Esophagus squamous epithelium (tissue), 5 donors: ENCODE measurements around the gene HEG1. TPM values are rescaled to one million over a fixed set of nuclear protein-coding genes. Genes with fewer than 3 reads are reported as not detected.

Experiments used
- DNase-seq: peaks from one replicate; lab custom pipeline; 2025; lab: John Stamatoyannopoulos, UW
- H3K27ac ChIP-seq, 4 donors: fragments of 200-600 bp; sonication (generic); one replicate each; pipeline ENCODE4 v1.5.1; 2016 to 2019; ENCODE audit warnings: mild to moderate bottlenecking in 1 of 4
- H3K27me3 ChIP-seq, 4 donors: fragments of 200-600 bp; sonication (generic); 1 replicate in 3 of 4; 2 replicates in 1 of 4; pipeline versions ENCODE4 v1.5.1 to v1.6.0; 2017 to 2021; ENCODE audit warnings: antibody characterized with exemption in 1 of 4
- H3K36me3 ChIP-seq, 3 donors: fragments of 200-600 bp; sonication (generic); one replicate each; pipeline ENCODE4 v1.5.1; 2016 to 2019
- H3K4me1 ChIP-seq, 3 donors: fragments of 200-600 bp; sonication (generic); one replicate each; pipeline ENCODE4 v1.5.1; 2017 to 2019
- H3K4me3 ChIP-seq, 4 donors: fragments of 200-600 bp; sonication (generic); 1 replicate in 3 of 4; 2 replicates in 1 of 4; pipeline ENCODE4 v1.5.1; 2016 to 2019; ENCODE audit warnings: mild to moderate bottlenecking in 2 of 4, moderate library complexity in 1 of 4
- H3K9me3 ChIP-seq, 3 donors: fragments of 200-600 bp; sonication (generic); one replicate each; pipeline ENCODE4 v1.5.1; 2016 to 2019
- POLR2A ChIP-seq, 4 donors: fragments of 450-650 bp; IDR thresholded peaks; one replicate each; pipeline ENCODE4 v1.6.1; 2017; ENCODE audit warnings: antibody characterized with exemption in 4 of 4, mild to moderate bottlenecking in 4 of 4, moderate library complexity in 3 of 4
- WGBS, 2 donors: methylation state at CpG; one replicate each; pipeline ENCODE4 v1.1.5; 2018; 5-methylcytosine and 5-hydroxymethylcytosine counted together
- intact Hi-C: fragments of 100-400 bp; cut with DNase I; formaldehyde crosslinking; loops from one replicate; pipeline ENCODE4 v1.15.0; 2022
- total RNA-seq, 4 donors: library from RNA; depleted of rRNA; stranded (reverse); fragments of >200 nt; gene quantifications; one replicate each; pipeline ENCODE4 v1.1.0, GENCODE V29; 2016
- TF ChIP-seq, protein P1 (sequence below), 6 experiments: fragments of 450-650 bp in 4 of 6; fragments of 200-600 bp in 2 of 6; sonication (generic) in 2 of 6; IDR thresholded peaks; one replicate each; pipeline ENCODE4 v1.5.1; 2016 to 2019; ENCODE audit warnings: antibody characterized with exemption in 6 of 6, mild to moderate bottlenecking in 4 of 6, moderate library complexity in 4 of 6
- donor health status: DM: yes; HTN: yes; CAD: no.

The HEG1 gene
- total RNA-seq, 4 donors from 2014 or later = 13.3 to 37.2 (median 22.5) TPM

DNA sequence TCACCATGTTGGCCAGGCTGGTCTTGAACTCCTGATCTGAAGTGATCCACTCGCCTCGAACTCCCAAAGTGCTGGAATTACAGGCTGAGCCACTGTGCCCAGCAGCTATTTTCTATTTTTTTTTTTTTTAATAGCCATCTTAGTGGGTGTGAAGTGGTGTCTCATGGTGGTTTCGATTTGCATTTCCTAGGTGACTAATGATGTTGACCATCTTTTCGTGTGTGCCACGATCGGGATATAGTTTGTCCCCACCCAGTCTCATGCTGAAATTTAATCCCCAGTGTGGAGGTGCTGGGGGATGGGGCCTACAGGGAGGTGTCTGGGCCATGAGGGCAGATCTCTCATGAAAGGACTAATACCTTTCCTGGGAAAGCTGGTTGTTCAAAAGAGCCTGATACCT is 79.4 kb downstream of the HEG1 start:
- H3K4me3 ChIP-seq = no peak overlapping the region
- intact Hi-C loops = no loop called here
- no peak overlapping the region for H3K27ac ChIP-seq
- DNase-seq = no peak
- TF ChIP-seq, protein P1, sequence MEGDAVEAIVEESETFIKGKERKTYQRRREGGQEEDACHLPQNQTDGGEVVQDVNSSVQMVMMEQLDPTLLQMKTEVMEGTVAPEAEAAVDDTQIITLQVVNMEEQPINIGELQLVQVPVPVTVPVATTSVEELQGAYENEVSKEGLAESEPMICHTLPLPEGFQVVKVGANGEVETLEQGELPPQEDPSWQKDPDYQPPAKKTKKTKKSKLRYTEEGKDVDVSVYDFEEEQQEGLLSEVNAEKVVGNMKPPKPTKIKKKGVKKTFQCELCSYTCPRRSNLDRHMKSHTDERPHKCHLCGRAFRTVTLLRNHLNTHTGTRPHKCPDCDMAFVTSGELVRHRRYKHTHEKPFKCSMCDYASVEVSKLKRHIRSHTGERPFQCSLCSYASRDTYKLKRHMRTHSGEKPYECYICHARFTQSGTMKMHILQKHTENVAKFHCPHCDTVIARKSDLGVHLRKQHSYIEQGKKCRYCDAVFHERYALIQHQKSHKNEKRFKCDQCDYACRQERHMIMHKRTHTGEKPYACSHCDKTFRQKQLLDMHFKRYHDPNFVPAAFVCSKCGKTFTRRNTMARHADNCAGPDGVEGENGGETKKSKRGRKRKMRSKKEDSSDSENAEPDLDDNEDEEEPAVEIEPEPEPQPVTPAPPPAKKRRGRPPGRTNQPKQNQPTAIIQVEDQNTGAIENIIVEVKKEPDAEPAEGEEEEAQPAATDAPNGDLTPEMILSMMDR (IDR thresholded peaks at IDR 0.05) = no peak
- no peak for TF ChIP-seq POLR2A (IDR thresholded peaks at IDR 0.05)
- no peaks in the 10 kb centered on the region for H3K4me1 ChIP-seq
- H3K9me3 ChIP-seq = no peaks in the 10 kb centered on the region
- no peaks in the 10 kb centered on the region for H3K27me3 ChIP-seq
- peaks cover 4 to 85% (median 4%) of the 10 kb centered on the region in 3 donors for H3K36me3 ChIP-seq
- 84 to 86% methylated on average over 6 of the region's 6 CpGs for WGBS, 2 donors

DNA sequence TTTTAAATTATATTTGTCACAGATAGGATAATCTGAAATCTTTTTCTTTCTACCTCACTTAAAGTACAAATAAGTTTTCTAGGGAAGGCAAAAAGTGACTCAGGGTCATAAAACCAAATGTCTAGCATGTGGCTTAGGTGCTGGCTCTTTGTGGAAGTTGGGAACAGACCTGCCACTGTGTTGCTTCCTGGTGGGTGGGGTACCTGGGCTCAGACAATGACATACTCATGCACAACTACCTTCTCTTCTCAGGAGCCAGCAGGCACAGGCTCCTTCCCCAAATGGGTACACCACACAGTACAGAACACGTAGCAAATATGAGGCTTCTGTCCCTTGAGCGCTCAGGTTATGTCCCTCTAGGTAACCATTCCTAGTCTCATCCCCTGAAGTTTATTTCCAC is 81.1 kb downstream of the HEG1 start:
- H3K27me3 ChIP-seq = no peaks in the 10 kb centered on the region
- 95 to 96% methylated on average over 2 of the region's 2 CpGs for WGBS, 2 donors
- no peak for DNase-seq
- H3K9me3 ChIP-seq = no peaks in the 10 kb centered on the region
- intact Hi-C loops = no loop called here
- TF ChIP-seq, protein P1 (IDR thresholded peaks at IDR 0.05) = no peak
- no peak for TF ChIP-seq POLR2A (IDR thresholded peaks at IDR 0.05)
- H3K4me3 ChIP-seq = no peak overlapping the region
- peaks cover 9 to 92% (median 9%) of the 10 kb centered on the region in 3 donors for H3K36me3 ChIP-seq
- H3K4me1 ChIP-seq = no peaks in the 10 kb centered on the region
- no peak overlapping the region for H3K27ac ChIP-seq

DNA sequence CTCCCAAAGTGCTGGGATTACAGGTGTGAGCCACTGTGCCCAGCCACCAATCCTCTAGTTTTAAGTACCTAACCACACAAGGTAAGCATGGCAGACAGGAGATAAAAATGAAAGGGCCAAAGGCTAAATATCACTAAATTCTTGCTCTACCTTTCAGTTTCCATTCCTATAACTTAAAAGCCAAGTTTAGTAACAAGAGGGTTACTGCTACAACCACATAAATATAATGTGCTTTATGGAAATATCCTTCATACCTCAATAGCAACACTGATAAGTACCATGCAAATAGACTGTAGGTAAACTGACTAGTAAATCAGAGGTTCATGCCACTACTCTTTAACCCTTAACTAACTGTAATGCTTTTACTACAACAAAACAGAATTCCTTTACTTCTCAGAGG is 82.5 kb downstream of the HEG1 start:
- no peak for DNase-seq
- H3K9me3 ChIP-seq = no peaks in the 10 kb centered on the region
- H3K4me1 ChIP-seq = peaks cover 0 to 6% (median 0%) of the 10 kb centered on the region in 3 donors
- H3K27ac ChIP-seq = no peak overlapping the region
- no peaks in the 10 kb centered on the region for H3K27me3 ChIP-seq
- peaks cover 9 to 100% (median 9%) of the 10 kb centered on the region in 3 donors for H3K36me3 ChIP-seq
- intact Hi-C loops = no loop called here
- TF ChIP-seq POLR2A (IDR thresholded peaks at IDR 0.05) = no peak
- TF ChIP-seq, protein P1 (IDR thresholded peaks at IDR 0.05) = no peak
- no peak overlapping the region for H3K4me3 ChIP-seq

DNA sequence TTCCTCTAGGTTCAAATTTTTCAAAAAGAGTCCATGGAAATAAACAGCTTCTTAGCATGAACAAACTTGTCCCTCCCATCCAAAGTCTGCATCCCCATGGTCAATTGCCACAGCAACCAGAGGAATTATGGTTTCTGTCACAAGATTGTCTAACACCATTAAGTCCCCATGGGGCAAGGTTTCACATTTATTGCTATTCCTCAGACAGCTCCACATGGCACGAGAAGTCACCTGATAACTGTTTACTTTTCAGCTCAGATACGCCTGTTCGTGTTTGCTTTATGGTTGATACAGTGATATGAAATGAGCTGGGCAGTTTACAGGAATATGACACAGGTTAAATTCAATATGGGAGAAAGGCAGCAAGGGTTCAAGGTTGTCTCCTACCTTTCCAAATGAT is 83.3 kb downstream of the HEG1 start:
- TF ChIP-seq, protein P1 (IDR thresholded peaks at IDR 0.05) = no peak
- no peak for TF ChIP-seq POLR2A (IDR thresholded peaks at IDR 0.05)
- intact Hi-C loops = no loop called here
- Histone ChIP-seq H3K27ac (no peak overlapping the region), H3K9me3 (no peaks in the 10 kb centered on the region), H3K4me3 (no peak overlapping the region), H3K27me3 (no peaks in the 10 kb centered on the region), H3K36me3 (peaks cover 9 to 97% (median 9%) of the 10 kb centered on the region in 3 donors), H3K4me1 (peaks cover 0 to 6% (median 0%) of the 10 kb centered on the region in 3 donors)
- DNase-seq = no peak
- 80 to 82% methylated on average over 3 of the region's 3 CpGs for WGBS, 2 donors

DNA sequence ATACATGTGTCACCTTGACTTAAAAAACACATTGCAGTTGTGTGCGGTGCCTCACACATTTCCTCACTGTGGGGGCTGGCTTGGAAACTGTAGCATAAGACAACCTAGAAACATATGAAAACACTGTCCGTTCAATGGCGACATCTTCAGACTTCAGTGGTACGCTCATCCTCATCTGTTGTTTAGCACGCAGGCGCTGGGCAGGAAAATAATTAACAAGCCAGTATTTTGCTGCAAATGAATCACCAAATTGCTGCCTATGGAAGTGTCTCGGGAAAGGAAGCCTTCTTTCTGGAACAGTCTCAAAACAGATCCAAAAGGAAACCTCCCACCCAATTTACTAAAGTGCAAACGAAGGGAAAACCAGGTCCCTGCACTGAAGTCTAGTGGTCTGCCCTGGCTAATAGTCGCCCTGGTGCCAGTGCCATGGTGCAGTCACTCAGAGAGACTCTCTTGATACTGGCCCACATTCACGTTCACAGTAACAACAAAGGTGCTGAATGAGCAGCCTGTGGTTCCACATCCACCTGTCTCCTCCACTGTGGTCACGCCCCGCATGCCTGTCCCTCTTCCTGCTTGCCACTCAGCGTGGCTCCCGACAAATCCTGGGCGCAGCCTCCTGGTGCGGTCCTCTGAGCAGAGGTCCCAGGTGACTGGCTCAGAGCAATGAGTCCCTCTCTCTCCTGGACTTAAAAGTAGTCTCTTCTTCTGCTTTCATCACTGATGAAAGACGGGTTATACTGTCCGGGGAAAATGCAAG is 85.7 kb downstream of the HEG1 start:
- no peaks in the 10 kb centered on the region for H3K27me3 ChIP-seq
- H3K36me3 ChIP-seq = peaks cover 9 to 73% (median 9%) of the 10 kb centered on the region in 3 donors
- H3K4me3 ChIP-seq = no peak overlapping the region
- no peaks in the 10 kb centered on the region for H3K9me3 ChIP-seq
- WGBS, 2 donors = 90% methylated on average over 17 to 18 of the region's 18 CpGs
- peaks cover 0 to 6% (median 0%) of the 10 kb centered on the region in 3 donors for H3K4me1 ChIP-seq
- H3K27ac ChIP-seq = no peak overlapping the region
- no peak for TF ChIP-seq POLR2A (IDR thresholded peaks at IDR 0.05)
- TF ChIP-seq, protein P1 (IDR thresholded peaks at IDR 0.05) = no peak
- DNase-seq = no peak
- intact Hi-C loops = no loop called here
